ENCODE data around the gene LDHAL6A. TPM values are rescaled to one million over a fixed set of nuclear protein-coding genes. Genes with fewer than 3 reads are reported as not detected.

The LDHAL6A gene
- total and polyA plus RNA-seq, 2 of the 13 experiments (the other 11 are each of a cell fraction or from before 2014, with no cell fraction given): not detected

DNA sequence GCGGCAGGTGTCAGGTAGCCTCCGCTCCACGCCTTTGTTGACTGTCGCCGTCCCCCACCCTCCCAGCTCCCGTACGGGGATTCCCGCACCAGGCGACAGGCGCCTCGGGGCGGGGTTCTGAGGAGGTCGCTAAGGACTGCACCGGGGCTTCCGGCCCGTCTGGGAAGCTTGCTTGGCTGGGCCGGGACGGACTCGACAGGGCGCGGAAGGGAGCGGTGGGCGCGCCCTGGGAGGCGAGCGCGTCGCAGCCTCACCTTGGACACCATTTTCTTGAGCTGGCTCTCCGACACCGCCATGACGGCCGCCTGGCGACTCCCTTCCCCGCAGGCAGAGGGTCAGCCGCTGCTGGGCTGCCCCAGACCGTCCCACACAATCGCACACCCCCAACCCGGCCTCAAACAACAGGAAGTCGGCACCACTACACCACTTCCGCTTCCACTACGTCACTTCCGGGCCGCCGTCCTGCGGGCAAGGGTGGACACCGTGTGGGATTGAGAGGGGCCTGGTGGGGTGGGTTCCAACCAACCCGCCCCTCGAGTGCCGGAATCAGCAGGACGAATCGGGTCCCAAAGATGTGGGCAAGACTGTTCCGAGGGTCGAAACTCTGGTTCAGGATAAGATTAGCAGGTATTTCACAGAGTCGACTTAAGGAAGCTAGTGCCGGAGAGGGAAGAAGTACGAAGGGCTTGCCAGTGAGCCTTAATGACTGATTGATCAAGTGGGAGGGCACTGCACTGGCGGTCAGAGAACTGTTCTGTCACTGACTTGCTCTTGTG lies 71.1 kb downstream of the LDHAL6A start, which contains the start of gene TSG101 (continued):
- TF ChIP-seq CHD2 (IDR thresholded peaks at IDR 0.05; ENCODE audit: low read depth, low read length): no peak
- TF ChIP-seq, protein P1, sequence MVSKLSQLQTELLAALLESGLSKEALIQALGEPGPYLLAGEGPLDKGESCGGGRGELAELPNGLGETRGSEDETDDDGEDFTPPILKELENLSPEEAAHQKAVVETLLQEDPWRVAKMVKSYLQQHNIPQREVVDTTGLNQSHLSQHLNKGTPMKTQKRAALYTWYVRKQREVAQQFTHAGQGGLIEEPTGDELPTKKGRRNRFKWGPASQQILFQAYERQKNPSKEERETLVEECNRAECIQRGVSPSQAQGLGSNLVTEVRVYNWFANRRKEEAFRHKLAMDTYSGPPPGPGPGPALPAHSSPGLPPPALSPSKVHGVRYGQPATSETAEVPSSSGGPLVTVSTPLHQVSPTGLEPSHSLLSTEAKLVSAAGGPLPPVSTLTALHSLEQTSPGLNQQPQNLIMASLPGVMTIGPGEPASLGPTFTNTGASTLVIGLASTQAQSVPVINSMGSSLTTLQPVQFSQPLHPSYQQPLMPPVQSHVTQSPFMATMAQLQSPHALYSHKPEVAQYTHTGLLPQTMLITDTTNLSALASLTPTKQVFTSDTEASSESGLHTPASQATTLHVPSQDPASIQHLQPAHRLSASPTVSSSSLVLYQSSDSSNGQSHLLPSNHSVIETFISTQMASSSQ (IDR thresholded peaks at IDR 0.05; ENCODE audit: low read depth): no peak
- TF ChIP-seq, protein P1 (CRISPR knock-in tag; IDR thresholded peaks at IDR 0.05; ENCODE audit: borderline replicate concordance): no peak; the same call in none of the 2 replicates
- peak; percentile 90 for TF ChIP-seq RXRA (CRISPR knock-in tag; IDR thresholded peaks at IDR 0.05)
- peak; percentile 22; the same call in 1 of the 2 replicates for TF ChIP-seq ZNF160 (CRISPR knock-in tag; IDR thresholded peaks at IDR 0.05)
- TF ChIP-seq RBM22 (optimal IDR thresholded peaks at IDR 0.05; ENCODE audit: low read length): peak; percentile 11
- TF ChIP-seq NAIF1 (CRISPR knock-in tag; IDR thresholded peaks at IDR 0.05; ENCODE audit: borderline replicate concordance): no peak
- TF ChIP-seq MAZ (IDR thresholded peaks at IDR 0.05; ENCODE audit: borderline replicate concordance, low read depth, low read length): 0 out of 2 replicates have a peak, but pooled peaks have one; percentile 41
- peak; percentile 76; the same call in 1 of the 2 replicates for TF ChIP-seq MAZ (CRISPR knock-in tag; IDR thresholded peaks at IDR 0.05; ENCODE audit: low read depth)
- peak; percentile 90 for TF ChIP-seq ERF (CRISPR knock-in tag; IDR thresholded peaks at IDR 0.05)
- TF ChIP-seq, protein P2, sequence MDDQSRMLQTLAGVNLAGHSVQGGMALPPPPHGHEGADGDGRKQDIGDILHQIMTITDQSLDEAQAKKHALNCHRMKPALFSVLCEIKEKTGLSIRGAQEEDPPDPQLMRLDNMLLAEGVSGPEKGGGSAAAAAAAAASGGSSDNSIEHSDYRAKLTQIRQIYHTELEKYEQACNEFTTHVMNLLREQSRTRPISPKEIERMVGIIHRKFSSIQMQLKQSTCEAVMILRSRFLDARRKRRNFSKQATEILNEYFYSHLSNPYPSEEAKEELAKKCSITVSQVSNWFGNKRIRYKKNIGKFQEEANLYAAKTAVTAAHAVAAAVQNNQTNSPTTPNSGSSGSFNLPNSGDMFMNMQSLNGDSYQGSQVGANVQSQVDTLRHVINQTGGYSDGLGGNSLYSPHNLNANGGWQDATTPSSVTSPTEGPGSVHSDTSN (CRISPR knock-in tag; IDR thresholded peaks at IDR 0.05; ENCODE audit: borderline replicate concordance): no peak
- TF ChIP-seq ZNF891 (CRISPR knock-in tag; IDR thresholded peaks at IDR 0.05): peak; percentile 79; the same call in 1 of the 2 replicates
- TF ChIP-seq, protein P3, sequence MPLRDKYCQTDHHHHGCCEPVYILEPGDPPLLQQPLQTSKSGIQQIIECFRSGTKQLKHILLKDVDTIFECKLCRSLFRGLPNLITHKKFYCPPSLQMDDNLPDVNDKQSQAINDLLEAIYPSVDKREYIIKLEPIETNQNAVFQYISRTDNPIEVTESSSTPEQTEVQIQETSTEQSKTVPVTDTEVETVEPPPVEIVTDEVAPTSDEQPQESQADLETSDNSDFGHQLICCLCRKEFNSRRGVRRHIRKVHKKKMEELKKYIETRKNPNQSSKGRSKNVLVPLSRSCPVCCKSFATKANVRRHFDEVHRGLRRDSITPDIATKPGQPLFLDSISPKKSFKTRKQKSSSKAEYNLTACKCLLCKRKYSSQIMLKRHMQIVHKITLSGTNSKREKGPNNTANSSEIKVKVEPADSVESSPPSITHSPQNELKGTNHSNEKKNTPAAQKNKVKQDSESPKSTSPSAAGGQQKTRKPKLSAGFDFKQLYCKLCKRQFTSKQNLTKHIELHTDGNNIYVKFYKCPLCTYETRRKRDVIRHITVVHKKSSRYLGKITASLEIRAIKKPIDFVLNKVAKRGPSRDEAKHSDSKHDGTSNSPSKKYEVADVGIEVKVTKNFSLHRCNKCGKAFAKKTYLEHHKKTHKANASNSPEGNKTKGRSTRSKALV (CRISPR knock-in tag; IDR thresholded peaks at IDR 0.05): no peak; the same call in 1 of the 2 replicates
- 0 out of 2 replicates have a peak, but pooled peaks have one; percentile 48 for TF ChIP-seq REXO4 (CRISPR knock-in tag; IDR thresholded peaks at IDR 0.05; ENCODE audit: borderline replicate concordance)
- peak; percentile 99 for TF ChIP-seq PHF8 (CRISPR knock-in tag; IDR thresholded peaks at IDR 0.05)
- TF ChIP-seq ZNF709 (CRISPR knock-in tag; IDR thresholded peaks at IDR 0.05): 0 out of 2 replicates have a peak, but pooled peaks have one; percentile 49
- TF ChIP-seq, protein P4, sequence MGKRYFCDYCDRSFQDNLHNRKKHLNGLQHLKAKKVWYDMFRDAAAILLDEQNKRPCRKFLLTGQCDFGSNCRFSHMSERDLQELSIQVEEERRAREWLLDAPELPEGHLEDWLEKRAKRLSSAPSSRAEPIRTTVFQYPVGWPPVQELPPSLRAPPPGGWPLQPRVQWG (CRISPR knock-in tag; IDR thresholded peaks at IDR 0.05; ENCODE audit: borderline replicate concordance, low read depth): no peak
- peak; percentile 18; the same call in 1 of the 2 replicates for TF ChIP-seq ZNF550 (CRISPR knock-in tag; IDR thresholded peaks at IDR 0.05; ENCODE audit: borderline replicate concordance)
- TF ChIP-seq RFX3 (CRISPR knock-in tag; IDR thresholded peaks at IDR 0.05): peak; percentile 37; the same call in 1 of the 2 replicates
- TF ChIP-seq ELF3 (CRISPR knock-in tag; IDR thresholded peaks at IDR 0.05): peak; percentile 76
- TF ChIP-seq TEAD3 (CRISPR knock-in tag; optimal IDR thresholded peaks at IDR 0.05; ENCODE audit: borderline replicate concordance): peak; percentile 55
- no peak for TF ChIP-seq CCAR2 (optimal IDR thresholded peaks at IDR 0.05; ENCODE audit: low read depth, low read length)

All from HepG2 (cell line).